ENCODE data around the gene TMEM106A. TPM values are rescaled to one million over a fixed set of nuclear protein-coding genes. Genes with fewer than 3 reads are reported as not detected.

TMEM106A gene
- total RNA-seq: 9.8 and 11.7 TPM in 2 replicates

GRCh38 chr17:43211480-43212402 lies at the start of gene TMEM106A:
Gene TMEM106A (plus strand): TSS chr17:43211875. CDS start chr17:43213042, 1,167 bp downstream.

GRCh38 chr17:43170766-43171585 lies 40.7 kb upstream of the TMEM106A start, which contains the start of gene NBR1:
Gene NBR1 (plus strand): TSS chr17:43171214. CDS start chr17:43175800, 4,586 bp downstream.

GRCh38 chr17:43228020-43228782 lies 16.5 kb downstream of the TMEM106A start, which contains the start of gene CCDC200:
Gene CCDC200 (minus strand): TSS chr17:43228623. CDS start chr17:43228554, 69 bp downstream.

GRCh38 chr17:43233877-43234276 lies 22.2 kb downstream of the TMEM106A start, which contains the start of gene RNU2-1:
Gene RNU2-1 (minus strand): TSS chr17:43233977.

Small RNA genes within 50 kb of the gene (small RNA-seq; reads per million reads assigned to genes)
- gene AC060780.2 (ENCODE audit: low replicate concordance) (not detected), gene AC060780.3 (ENCODE audit: low replicate concordance) (not detected), gene RF00004 (ENCODE audit: low replicate concordance) (not detected), gene RNU2-1 (ENCODE audit: low replicate concordance) (not detected)

Other genes starting within 250 kb of the TMEM106A start
- gene AARSD1, start 247.4 kb upstream of the TMEM106A start, total RNA-seq: 16.0 and 17.3 TPM in 2 replicates
- 0.66 and 1.9 TPM in 2 replicates for gene PTGES3L, start 231.8 kb upstream of the TMEM106A start, total RNA-seq
- gene RUNDC1, start 231.3 kb upstream of the TMEM106A start, total RNA-seq: 10.7 and 12.0 TPM in 2 replicates
- gene RPL27, start 213.5 kb upstream of the TMEM106A start, total RNA-seq: 633 and 1,027 TPM in 2 replicates
- gene IFI35, start 205.1 kb upstream of the TMEM106A start, total RNA-seq: 21.8 and 23.9 TPM in 2 replicates
- gene VAT1, start 189.5 kb upstream of the TMEM106A start, total RNA-seq: 314 and 543 TPM in 2 replicates
- gene RND2, start 186.6 kb upstream of the TMEM106A start, total RNA-seq: under 0.01 and 0.88 TPM in 2 replicates
- 4.2 and 34.9 TPM in 2 replicates for gene BRCA1, start 86.5 kb upstream of the TMEM106A start, total RNA-seq
- gene NBR1, start 40.7 kb upstream of the TMEM106A start, total RNA-seq: 95.2 and 109 TPM in 2 replicates
- gene CCDC200, start 16.7 kb downstream of the TMEM106A start, total RNA-seq: not detected in 2 replicates
- gene RNU2-1, start 22.1 kb downstream of the TMEM106A start, total RNA-seq: not detected in 2 replicates
- gene ARL4D, start 187.1 kb downstream of the TMEM106A start, total RNA-seq: 6.0 and 16.6 TPM in 2 replicates